GM21360 (cell line): ENCODE results near the gene TRIP6.

Experiments
- ATAC-seq: cut with Tn5 transposase; IDR thresholded peaks from one replicate; pipeline ENCODE4 v1.9.1; 2021; ENCODE audit warnings: mild to moderate bottlenecking, moderate library complexity; ENCODE audit not compliant: unreplicated experiment

The TRIP6 gene

DNA sequence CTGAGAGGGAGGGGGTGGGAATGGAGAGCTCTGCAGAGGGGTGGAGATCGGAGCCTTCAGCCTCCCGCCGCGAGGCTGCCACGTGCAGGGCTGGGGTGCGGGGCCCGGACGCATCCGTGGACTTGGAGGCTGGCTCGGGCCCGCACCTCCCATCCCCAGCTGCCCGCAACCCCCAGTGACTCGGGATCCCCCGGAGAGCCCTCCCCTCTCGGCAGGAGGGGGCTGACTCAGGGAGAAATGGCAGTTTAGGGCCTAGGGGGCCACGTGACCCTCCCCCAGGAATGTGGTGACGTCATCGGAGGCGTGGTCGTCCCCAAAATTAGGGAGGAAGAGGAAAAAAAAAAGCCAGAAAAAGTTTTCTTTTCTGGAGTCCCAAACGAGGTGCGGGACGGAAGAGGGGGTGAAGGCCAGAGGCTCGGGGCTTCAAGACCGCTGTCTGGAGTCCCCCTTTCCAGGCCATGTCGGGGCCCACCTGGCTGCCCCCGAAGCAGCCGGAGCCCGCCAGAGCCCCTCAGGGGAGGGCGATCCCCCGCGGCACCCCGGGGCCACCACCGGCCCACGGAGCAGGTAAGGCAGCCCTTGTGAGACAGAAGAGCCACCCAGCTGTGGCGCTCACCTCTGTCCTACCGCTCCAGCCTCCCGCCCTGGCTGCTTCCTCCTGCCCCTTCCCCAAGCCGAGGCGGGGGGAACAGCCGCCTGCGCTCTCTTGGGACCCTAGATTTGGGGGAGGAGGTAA is at the start of gene TRIP6:
TSS of gene TRIP6 (plus strand) at position 348 of the 736 bp plus-strand sequence. CDS start at position 459, 111 bp downstream.
- ATAC-seq = no peak

- ATAC-seq = no peak
Observed at GRCh38 chr7:100818366-100818765, 48.8 kb upstream of the TRIP6 start.

DNA sequence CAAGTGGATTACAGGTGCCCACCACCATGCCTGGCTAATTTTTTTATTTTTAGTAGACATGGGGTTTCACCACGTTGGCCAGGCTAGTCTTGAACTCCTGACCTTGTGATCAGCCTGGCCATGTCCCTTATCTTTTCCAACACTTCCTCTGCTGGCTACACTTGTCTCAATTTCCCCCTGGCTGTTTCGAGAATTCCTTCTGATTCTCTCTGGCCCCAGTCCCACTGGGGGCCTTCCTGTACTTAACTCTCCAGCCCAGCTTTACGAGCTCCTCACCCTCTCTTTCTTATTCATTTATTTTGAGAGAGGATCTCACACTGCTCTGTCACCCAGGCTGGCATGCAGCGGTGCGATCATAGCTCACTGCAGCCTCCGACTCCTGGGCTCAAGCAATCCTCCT is 48.4 kb upstream of the TRIP6 start:
- no peak for ATAC-seq

- ATAC-seq = no peak
Observed at GRCh38 chr7:100819586-100819985, 47.6 kb upstream of the TRIP6 start.

- ATAC-seq = no peak
Observed at GRCh38 chr7:100822236-100823139, 44.7 kb upstream of the TRIP6 start.

DNA sequence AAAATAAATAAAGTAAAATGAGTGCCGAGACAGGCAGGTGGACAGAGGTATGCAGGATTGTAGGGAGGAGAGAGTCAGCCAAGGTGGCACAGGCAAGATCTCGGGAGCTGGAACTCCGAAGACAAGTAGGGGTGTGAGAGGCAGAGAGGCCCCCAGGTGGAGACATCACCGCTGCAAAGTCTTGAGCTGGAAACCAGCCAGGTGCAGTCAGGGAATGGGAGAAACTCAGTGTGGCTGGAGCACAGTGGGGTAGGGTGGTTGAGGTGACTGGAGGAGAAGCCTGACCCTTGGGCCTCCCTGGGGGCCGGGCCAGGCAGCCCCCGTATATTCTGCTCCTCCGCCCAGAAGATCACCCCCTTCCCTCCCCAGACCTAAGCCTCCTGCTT is 44.1 kb upstream of the TRIP6 start:
- ATAC-seq = no peak

DNA sequence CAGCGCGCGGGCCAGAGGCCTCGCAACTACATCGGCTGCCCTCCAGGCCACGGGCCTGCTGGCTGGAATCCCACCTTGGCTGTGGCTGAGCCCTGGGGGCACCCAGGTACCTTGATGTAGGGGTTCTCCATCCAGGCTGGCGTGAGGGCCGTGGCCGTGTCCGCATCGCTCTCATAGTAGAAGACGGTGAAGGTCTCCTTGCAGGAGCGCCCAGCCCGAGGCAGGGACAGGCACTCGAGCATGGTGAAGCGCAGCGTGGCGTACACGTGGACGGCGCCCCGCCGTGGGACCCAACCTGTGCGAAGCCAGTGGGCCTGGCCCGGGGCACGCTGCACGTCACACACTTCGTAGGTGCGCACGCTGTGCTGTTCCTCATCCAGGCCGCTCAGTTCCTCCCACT is 43.7 kb upstream of the TRIP6 start:
- ATAC-seq = no peak

GRCh38 chr7:100824499-100825214 is 42.5 kb upstream of the TRIP6 start:
- ATAC-seq = no peak

- no peak for ATAC-seq
Observed at GRCh38 chr7:100825215-100825671, 41.9 kb upstream of the TRIP6 start.

GRCh38 chr7:100825751-100826513 is 41.3 kb upstream of the TRIP6 start:
- no peak for ATAC-seq

DNA sequence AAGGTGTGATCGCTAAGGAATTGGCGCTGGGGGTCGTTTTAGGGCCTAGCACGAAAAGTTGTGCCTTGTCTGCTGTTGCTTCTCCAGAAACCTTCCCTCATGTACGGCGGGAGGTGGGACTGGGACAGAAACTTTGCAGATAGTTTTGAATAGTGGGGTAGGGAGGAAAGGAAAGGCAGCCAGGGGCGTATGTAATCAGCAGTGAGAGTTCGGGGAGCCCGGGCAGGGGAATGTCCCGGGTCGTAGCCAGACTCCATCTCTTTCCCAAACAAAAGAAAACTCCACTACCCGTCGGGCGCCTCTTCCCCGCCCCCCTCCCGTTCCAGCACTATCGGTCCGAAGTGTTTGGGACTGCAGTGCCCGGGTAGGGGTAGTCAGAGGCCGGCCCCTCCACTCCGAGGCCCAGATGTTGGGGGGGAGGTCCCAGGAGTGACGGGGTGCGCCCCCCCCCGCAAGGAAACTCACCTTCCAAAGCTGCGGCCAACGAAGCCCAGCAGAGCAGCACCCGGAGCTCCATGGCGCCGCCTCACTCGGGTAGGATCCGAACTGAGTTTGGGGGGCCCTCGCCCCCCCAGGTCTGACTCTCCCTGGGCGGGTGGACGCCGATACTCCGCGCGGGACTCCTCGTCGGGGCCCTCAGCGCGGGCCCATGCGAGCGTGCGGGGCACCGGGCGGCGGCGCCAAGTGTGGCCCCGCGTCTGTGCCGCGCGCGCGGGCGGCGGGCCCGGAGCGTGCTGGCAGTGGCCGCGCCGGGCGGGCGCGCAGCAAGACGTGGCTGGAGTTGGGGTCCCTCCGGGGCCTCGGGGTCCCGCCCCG is 40.5 kb upstream of the TRIP6 start:
- no peak for ATAC-seq

DNA sequence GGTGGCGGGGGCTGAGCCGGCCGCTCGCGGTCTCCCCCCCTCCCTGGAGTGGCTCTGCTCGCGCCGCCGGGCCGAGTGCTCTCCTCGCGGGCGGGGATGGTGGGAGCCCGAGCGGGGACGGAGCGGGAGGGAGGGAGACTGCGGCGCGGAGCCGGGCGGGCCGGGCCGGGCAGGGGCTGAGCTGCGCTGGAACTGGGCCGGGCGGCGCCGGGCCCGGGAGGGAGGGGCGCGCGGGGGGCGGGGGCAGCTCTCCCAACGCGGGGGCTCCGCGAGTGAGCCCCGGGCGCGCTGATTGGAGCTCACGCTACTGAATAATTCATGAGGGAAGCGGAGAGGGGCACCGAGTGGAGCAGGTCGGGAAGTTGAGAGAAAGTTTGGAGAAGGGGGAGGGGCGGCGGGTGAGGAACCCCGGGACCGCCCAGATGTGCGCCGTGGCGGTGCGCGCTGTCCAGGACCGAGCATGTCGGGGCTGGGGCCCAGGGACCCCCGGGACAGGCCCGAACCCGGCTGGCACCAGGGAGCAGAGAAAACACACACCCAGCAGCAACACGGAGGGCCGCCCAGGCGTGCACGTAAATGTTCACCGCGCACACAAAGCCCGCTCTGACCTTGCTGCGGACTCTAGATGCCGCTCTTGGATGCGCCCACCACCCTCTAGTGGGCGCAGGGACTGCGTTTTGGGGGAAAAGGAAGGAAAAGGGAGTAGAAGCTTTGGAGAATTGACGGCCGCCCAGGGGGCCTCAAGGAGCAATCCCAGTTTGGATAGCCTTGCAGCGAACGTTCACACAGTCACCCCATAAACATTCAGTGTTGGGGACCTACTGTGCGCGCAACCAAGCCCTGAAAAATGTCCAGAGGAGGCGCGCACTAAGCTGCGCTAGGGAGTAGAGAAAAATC is 39.6 kb upstream of the TRIP6 start, which contains the start of gene EPHB4:
TSS of gene EPHB4 (minus strand) at position 194 of the 897 bp plus-strand sequence. CDS start 493 bp downstream, outside the sequence.
- no peak for ATAC-seq

- no peak for ATAC-seq
Observed at GRCh38 chr7:100829150-100829716, 38.0 kb upstream of the TRIP6 start.

DNA sequence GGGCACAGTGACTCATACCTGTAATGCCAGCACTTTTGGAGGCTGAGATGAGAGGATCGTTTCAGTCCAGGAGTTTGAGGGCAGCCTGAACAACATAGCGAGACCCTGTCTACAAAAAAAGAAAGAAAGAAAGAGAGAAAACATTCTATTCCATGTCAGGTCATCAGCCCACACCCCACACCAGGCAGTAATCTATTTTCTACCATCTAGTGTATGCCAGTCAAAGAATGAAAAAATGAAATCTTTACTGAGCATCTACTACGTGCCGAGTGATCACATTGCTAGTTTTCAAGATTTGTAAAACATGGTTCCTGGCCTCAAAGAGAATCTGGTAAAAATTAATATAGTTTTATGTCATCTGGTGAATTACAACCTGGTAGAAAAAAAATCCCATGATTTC is 36.8 kb upstream of the TRIP6 start:
- ATAC-seq = no peak

DNA sequence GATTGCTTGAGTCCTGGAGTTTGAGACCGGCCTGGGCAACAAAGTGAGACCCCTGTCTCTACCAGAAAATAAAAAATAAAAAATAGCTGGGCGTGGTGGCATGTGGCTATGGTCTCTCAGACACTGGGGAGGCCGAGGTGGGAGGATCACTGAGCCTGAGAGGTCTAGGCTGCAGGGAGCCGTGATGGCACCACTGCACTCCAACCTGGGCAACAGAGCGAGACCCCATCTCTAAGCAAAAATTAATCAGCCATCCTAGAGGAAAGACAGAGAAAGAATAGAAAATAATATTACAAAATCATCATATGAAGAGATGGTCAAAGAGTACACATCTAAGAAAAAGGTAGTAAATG is 34.9 kb upstream of the TRIP6 start:
- ATAC-seq = no peak

GRCh38 chr7:100835903-100836811 is 31.0 kb upstream of the TRIP6 start:
- ATAC-seq = no peak

DNA sequence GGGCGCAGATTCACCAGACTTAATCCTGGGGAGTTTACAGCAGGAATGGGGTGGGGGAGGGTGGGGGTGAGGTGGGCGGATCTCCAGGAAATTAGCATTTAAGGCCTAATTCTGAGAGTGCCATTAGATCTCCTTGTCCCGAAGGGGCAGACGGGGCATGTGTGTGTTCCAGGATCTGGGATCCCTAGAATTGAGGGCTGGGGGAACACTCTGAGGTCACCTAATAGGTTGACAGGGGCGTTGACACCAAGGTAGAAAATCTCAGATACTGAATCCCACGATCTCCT is 30.4 kb upstream of the TRIP6 start:
- ATAC-seq = no peak
